Measurements from ENCODE around the gene DYSF.

DNA sequence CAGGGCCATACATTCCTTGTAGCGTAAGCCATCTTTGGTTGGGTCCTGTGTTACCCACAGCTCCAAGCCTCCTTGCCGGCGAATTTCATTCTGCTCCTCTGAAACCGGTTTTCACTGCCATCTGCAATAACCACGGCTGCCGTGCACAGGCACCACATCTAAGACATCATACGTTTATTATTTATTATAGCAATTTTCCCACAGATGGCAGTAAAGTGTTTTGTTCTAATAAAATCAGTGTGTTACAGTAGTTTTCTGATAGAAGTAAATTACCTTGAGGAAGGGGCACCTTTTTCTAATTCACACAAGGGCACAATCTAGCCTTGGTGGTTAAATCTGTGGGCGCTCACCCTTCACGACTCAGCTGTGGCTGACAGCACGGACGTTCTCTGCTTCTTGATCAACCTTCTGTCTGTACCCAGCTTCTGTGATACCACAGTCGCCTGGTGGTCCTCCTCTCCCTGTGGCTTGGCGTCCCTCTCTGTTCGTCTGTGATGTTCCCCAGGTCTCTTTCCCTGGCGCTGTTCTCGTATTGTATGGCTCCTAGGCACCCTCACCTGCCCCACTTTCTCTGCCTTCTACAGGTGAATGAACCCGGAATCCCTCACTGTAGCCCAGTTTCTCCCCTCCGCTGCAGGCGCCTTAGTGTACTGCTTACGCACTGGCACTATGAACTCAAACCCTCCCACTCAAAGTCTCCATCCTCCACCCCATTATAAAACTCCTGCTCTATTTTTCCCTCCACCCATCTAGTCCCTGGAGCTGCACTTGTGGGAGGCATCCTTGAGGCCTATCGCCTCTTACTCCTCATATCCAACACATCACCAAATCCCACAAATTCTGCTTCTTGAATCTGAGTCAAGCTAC, 236.8 kb downstream of the DYSF start:
- TF ChIP-seq EZH2 (IDR thresholded peaks at IDR 0.05; ENCODE audit: low read length) = no peak
- TF ChIP-seq, protein P1, sequence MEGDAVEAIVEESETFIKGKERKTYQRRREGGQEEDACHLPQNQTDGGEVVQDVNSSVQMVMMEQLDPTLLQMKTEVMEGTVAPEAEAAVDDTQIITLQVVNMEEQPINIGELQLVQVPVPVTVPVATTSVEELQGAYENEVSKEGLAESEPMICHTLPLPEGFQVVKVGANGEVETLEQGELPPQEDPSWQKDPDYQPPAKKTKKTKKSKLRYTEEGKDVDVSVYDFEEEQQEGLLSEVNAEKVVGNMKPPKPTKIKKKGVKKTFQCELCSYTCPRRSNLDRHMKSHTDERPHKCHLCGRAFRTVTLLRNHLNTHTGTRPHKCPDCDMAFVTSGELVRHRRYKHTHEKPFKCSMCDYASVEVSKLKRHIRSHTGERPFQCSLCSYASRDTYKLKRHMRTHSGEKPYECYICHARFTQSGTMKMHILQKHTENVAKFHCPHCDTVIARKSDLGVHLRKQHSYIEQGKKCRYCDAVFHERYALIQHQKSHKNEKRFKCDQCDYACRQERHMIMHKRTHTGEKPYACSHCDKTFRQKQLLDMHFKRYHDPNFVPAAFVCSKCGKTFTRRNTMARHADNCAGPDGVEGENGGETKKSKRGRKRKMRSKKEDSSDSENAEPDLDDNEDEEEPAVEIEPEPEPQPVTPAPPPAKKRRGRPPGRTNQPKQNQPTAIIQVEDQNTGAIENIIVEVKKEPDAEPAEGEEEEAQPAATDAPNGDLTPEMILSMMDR (optimal IDR thresholded peaks at IDR 0.05 in 1 of 3, IDR thresholded peaks at IDR 0.05 in 1 of 3, conservative IDR thresholded peaks at IDR 0.05 in 1 of 3; ENCODE audit: extremely low read depth in 1 of 3, insufficient read depth in 2 of 3, low read length in 3 of 3) = no peak

Measured in keratinocyte (primary cell).